GM12872 (cell line): ENCODE results near the gene NUMB.

Experiments used
- CTCF ChIP-seq: IDR thresholded peaks from 3 replicates; pipeline ENCODE4 v1.5.1; 2011; ENCODE audit warnings: low read depth, mild to moderate bottlenecking, low read length, moderate library complexity; ENCODE audit not compliant: insufficient read depth

NUMB gene

GRCh38 chr14:73293782-73294781, 164.3 kb downstream of the NUMB start:
- no peak for TF ChIP-seq CTCF

- no peak for TF ChIP-seq CTCF
Measured at GRCh38 chr14:73290279-73290678, 168.1 kb downstream of the NUMB start.

GRCh38 chr14:73289729-73290128, 168.6 kb downstream of the NUMB start:
- no peak for TF ChIP-seq CTCF

- TF ChIP-seq CTCF, result no peak
Measured at GRCh38 chr14:73289308-73289707, 169.0 kb downstream of the NUMB start.

- no peak for TF ChIP-seq CTCF
Measured at GRCh38 chr14:73287071-73287470, 171.3 kb downstream of the NUMB start.

GRCh38 chr14:73286598-73286997, 171.7 kb downstream of the NUMB start:
- no peak for TF ChIP-seq CTCF

- no peak for TF ChIP-seq CTCF
Measured at GRCh38 chr14:73285979-73286378, 172.4 kb downstream of the NUMB start.
